ENCODE results near the gene POU4F1. TPM values are rescaled to one million over a fixed set of nuclear protein-coding genes. Genes with fewer than 3 reads are reported as not detected.
A peak's percentile ranks its signal among the peaks of the same experiment; 100 is the strongest.

POU4F1 gene
- total RNA-seq, 2 donors from 2014 or later = not detected

DNA sequence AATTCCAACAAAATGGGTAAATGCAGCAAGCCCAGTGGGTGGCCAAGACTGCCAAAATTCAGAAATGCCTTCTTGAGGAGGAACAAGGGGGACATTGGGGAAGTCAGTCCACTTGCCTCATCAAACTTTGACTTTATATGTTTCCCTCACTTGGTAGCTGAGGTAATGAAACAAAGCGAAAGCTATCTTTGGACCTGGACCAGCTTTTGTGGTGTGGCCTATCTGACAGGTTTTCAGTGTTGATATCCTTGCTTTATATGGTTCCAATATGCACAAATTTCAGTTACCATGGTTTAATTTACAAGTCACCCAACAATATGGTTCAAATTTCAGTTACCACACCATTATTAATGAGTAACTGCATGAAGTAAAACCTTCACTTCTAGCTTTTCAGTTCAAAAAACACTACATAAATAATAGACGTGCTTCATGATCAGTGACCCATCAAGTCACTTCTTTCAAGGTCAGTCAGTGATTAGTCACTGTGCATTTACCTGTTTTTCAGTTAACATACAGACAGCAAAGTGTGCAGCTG lies 17.7 kb upstream of the POU4F1 start:
- H3K9me3 ChIP-seq = no peaks in the 10 kb centered on the region
- H3K9ac ChIP-seq (ENCODE audit: low read depth in 2 of 2, low read length in 2 of 2) = no peak overlapping the region
- H3K4me3 ChIP-seq = no peak overlapping the region
- H3K36me3 ChIP-seq = no peaks in the 10 kb centered on the region
- no peak overlapping the region for H3K27ac ChIP-seq
- H3K4me1 ChIP-seq = no peaks in the 10 kb centered on the region
- H3K27me3 ChIP-seq = no peaks in the 10 kb centered on the region
- intact Hi-C loops (cut with DNase I) = no loop called here
- TF ChIP-seq, protein P1, sequence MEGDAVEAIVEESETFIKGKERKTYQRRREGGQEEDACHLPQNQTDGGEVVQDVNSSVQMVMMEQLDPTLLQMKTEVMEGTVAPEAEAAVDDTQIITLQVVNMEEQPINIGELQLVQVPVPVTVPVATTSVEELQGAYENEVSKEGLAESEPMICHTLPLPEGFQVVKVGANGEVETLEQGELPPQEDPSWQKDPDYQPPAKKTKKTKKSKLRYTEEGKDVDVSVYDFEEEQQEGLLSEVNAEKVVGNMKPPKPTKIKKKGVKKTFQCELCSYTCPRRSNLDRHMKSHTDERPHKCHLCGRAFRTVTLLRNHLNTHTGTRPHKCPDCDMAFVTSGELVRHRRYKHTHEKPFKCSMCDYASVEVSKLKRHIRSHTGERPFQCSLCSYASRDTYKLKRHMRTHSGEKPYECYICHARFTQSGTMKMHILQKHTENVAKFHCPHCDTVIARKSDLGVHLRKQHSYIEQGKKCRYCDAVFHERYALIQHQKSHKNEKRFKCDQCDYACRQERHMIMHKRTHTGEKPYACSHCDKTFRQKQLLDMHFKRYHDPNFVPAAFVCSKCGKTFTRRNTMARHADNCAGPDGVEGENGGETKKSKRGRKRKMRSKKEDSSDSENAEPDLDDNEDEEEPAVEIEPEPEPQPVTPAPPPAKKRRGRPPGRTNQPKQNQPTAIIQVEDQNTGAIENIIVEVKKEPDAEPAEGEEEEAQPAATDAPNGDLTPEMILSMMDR (IDR thresholded peaks at IDR 0.05) = no peak
- no peak for DNase-seq

DNA sequence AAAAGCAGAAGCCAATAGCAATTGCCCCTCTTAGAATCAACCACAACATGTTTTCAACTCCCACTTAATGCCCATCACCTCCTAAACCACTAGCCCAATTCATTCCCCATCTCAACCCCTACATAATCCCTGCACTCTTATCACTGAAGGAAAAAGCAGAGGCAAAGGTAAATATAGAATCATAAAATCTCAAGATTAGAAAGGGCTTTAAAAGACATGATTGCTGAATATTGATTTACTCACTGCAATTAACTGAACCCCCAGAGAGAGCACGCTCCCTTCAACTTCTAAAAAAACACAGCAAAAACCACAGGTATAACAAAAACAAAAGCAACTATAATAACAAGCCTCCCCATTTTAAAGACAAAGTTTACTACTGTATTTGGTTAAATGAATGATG lies 15.1 kb upstream of the POU4F1 start:
- Histone ChIP-seq H3K36me3 (no peaks in the 10 kb centered on the region), H3K9me3 (no peaks in the 10 kb centered on the region), H3K9ac (ENCODE audit: low read depth in 2 of 2, low read length in 2 of 2) (no peak overlapping the region), H3K4me1 (no peaks in the 10 kb centered on the region), H3K4me3 (no peak overlapping the region), H3K27ac (no peak overlapping the region), H3K27me3 (no peaks in the 10 kb centered on the region)
- intact Hi-C loops (cut with DNase I) = no loop called here
- no peak for DNase-seq
- TF ChIP-seq, protein P1 (IDR thresholded peaks at IDR 0.05) = no peak

DNA sequence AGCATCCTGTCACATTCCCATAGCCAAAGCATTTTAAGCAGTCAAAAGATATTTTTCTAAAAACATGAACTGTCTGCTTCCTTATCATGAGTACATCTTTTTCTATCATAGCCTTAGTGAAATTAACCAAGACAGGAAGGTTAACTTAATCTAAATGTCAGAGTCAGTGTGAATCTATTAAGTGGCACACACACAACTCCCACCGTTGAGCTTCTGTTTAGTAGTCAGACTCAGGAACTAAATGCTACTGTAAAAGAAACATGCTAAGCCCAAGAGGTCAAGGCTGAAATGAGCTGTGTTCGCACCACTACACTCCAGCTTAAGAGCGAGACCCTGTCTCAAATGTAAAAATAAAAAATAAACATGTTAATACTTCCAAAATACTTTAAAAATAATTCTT lies 7.7 kb upstream of the POU4F1 start:
- peaks cover 46% of the 10 kb centered on the region for H3K27me3 ChIP-seq
- H3K9me3 ChIP-seq = no peaks in the 10 kb centered on the region
- no peak overlapping the region for H3K9ac ChIP-seq (ENCODE audit: low read depth in 2 of 2, low read length in 2 of 2)
- peaks cover 6% of the 10 kb centered on the region for H3K4me1 ChIP-seq
- H3K4me3 ChIP-seq = no peak overlapping the region
- intact Hi-C loops (cut with DNase I) = no loop called here
- H3K36me3 ChIP-seq = no peaks in the 10 kb centered on the region
- no peak for DNase-seq
- H3K27ac ChIP-seq = no peak overlapping the region
- TF ChIP-seq, protein P1 (IDR thresholded peaks at IDR 0.05) = no peak

DNA sequence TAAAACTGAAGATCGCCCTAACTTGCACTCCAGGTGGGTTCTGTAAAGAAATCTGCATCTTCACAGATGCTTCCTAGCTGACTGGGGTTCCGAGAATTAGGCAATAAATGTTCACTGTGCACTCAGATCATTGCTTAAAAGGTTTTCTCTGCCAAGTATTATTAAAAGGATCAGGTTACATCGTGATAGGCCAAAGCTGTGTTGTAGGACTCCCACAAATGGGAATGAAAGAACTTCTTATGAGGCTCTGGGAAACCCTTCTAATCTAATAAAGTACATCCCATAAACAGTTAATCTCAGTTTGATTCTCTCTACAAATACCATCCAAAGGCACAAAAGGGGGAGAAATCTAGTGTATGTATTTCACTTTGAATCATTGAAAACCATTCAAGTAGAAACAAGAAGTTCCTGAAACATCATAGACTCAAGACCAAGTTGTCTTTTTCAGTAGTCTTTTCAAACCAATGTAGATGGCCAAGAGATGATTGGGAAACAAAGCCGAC lies 7.1 kb upstream of the POU4F1 start:
- intact Hi-C loops (cut with DNase I) = no loop called here
- DNase-seq = no peak
- no peaks in the 10 kb centered on the region for H3K36me3 ChIP-seq
- H3K27me3 ChIP-seq = peaks cover 52% of the 10 kb centered on the region
- TF ChIP-seq, protein P1 (IDR thresholded peaks at IDR 0.05) = no peak
- no peak overlapping the region for H3K9ac ChIP-seq (ENCODE audit: low read depth in 2 of 2, low read length in 2 of 2)
- H3K27ac ChIP-seq = no peak overlapping the region
- no peaks in the 10 kb centered on the region for H3K9me3 ChIP-seq
- H3K4me1 ChIP-seq = peaks cover 6% of the 10 kb centered on the region
- no peak overlapping the region for H3K4me3 ChIP-seq

DNA sequence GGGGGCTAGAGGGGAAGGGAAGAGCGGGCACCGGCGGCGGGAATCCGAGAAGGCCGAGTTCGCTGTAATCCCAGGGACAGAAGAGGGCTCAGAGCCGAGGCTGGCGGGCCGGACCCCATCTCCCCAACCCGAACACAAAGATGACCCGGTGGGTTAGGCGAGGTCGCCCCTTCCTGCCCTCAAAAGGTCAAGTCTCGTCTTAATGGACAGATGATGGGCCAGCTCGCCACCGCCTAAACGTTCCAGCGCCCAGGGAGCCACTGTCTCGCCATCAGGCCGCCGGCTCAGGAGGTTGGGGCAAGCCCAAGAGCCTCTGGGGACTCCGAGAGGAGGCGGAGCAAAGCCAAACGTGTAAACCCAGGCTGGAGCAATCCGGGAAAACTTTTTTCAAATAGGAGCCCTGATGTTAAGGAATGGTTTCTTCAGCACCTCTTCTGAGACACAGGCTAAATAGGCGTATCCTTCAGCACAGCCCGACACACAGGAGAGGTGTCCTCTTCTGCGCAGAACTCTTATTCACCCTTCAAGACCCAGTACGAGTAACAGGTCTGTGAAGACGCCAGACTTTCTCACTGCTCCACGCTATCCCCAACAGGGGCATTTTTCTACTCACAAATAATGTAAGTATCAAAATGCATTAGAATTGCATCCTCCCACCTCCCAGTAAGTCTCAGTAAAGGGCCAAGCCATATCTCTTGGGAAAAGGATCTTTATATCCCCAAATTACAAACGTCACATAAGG lies 6.3 kb upstream of the POU4F1 start:
- TF ChIP-seq, protein P1 (IDR thresholded peaks at IDR 0.05) = no peak
- intact Hi-C loops (cut with DNase I) = loop anchor here (5.0 kb wide), 1 partner anchor 48 kb away; the partner anchor contains the start of gene OBI1
- no peaks in the 10 kb centered on the region for H3K36me3 ChIP-seq
- no peak overlapping the region for H3K27ac ChIP-seq
- no peak for DNase-seq
- H3K27me3 ChIP-seq = peaks cover 60% of the 10 kb centered on the region
- peak overlapping the region; percentile 33 for H3K4me3 ChIP-seq
- peaks cover 6% of the 10 kb centered on the region for H3K4me1 ChIP-seq
- no peaks in the 10 kb centered on the region for H3K9me3 ChIP-seq
- peak overlapping the region in 1 of 2 donors; percentile 5 for H3K9ac ChIP-seq (ENCODE audit: low read depth in 2 of 2, low read length in 2 of 2)
